GM10248 (cell line): ENCODE measurements around the gene MYL5.

Source experiments
- CTCF ChIA-PET: fragments of 300-600 bp; sonication (Branson Sonifier 250); formaldehyde crosslinking; extraction: SDS; loops from one replicate; lab custom pipeline; 2021; ENCODE audit warnings: antibody characterized with exemption; lab: Yijun Ruan, JAX
- POLR2A ChIA-PET: fragments of 350-650 bp; sonication (Branson Sonifier 250); formaldehyde crosslinking; extraction: SDS; loops from one replicate; lab custom pipeline; 2020; ENCODE audit warnings: antibody characterized with exemption; lab: Yijun Ruan, JAX
- DNase-seq: peaks from one replicate; pipeline ENCODE4 v3.0.0; 2012; ENCODE audit errors: extremely low spot score
- CTCF ChIP-seq: IDR thresholded peaks from 2 replicates; pipeline ENCODE4 v1.5.1; 2012; ENCODE audit warnings: mild to moderate bottlenecking, low read depth; ENCODE audit errors: extremely low read depth, missing control alignments, control extremely low read depth

MYL5 gene

GRCh38 chr4:671769-672168, 2.6 kb upstream of the MYL5 start:
- no peak for TF ChIP-seq CTCF
- ChIA-PET CTCF (interaction anchor here (1.7 kb wide), 1 partner anchor 69 kb away, joined by 6 read pairs; no protein-coding TSS in a partner anchor), POLR2A (interaction anchor here (0.6 kb wide), 1 partner anchor 19 kb away, joined by 3 read pairs; no protein-coding TSS in a partner anchor)
- no peak for DNase-seq

DNA sequence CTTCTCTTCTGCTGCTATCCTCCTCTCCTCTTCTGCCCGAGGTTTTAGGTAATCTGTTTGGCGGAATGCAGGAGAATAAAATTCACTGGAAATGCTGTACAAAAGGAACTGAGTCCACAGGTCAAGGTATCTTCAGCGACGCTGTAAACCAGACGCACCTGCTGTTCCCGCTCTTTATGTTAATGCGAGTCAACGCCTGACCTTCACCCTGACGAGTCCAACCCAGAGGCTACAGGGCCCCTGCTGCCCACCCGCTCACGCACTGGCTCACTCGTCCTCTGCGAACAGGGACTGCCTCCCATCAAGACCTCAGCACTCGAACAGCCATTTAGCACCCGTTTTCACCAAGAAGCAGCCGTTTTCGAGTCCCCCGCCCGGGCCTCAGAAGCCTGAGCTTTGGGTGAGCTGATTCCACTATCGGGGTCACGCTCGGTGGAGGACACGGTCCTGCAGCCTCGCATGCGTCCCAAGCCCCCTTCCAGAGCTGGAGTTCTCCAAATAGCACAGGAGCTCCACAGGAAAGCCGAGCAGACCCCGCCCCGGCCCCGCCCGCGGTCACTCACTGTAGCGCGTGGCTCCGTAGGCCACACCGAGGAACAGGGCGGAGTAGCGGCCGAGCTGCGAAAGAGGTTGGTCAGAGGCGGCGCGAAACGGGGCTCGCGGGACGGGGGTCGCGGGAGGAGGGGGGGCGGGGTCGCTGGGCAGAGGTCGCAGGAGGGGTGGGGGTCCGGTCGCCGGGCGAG, 822 bp upstream of the MYL5 start:
- ChIA-PET CTCF (interaction anchor here (0.7 to 3.2 kb wide), 9 partner anchors 9 to 257 kb away, joined by 3 to 22 read pairs (median 4); no protein-coding TSS in a partner anchor), POLR2A (interaction anchor here (0.6 to 0.7 kb wide), 2 partner anchors 248 to 630 kb away, joined by 3 to 6 read pairs; no protein-coding TSS in a partner anchor)
- no peak for TF ChIP-seq CTCF
- DNase-seq: no peak

- TF ChIP-seq CTCF: no peak
- no peak for DNase-seq
- POLR2A ChIA-PET: interaction anchor here (0.5 kb wide), 1 partner anchor 164 kb away, joined by 3 read pairs; no protein-coding TSS in a partner anchor
- CTCF ChIA-PET: interaction anchor here (1.0 to 3.2 kb wide), 7 partner anchors 9 to 312 kb away, joined by 3 to 22 read pairs (median 7); no protein-coding TSS in a partner anchor
These were observed 917 bp downstream of the MYL5 start for GRCh38 chr4:675036-675882.

DNA sequence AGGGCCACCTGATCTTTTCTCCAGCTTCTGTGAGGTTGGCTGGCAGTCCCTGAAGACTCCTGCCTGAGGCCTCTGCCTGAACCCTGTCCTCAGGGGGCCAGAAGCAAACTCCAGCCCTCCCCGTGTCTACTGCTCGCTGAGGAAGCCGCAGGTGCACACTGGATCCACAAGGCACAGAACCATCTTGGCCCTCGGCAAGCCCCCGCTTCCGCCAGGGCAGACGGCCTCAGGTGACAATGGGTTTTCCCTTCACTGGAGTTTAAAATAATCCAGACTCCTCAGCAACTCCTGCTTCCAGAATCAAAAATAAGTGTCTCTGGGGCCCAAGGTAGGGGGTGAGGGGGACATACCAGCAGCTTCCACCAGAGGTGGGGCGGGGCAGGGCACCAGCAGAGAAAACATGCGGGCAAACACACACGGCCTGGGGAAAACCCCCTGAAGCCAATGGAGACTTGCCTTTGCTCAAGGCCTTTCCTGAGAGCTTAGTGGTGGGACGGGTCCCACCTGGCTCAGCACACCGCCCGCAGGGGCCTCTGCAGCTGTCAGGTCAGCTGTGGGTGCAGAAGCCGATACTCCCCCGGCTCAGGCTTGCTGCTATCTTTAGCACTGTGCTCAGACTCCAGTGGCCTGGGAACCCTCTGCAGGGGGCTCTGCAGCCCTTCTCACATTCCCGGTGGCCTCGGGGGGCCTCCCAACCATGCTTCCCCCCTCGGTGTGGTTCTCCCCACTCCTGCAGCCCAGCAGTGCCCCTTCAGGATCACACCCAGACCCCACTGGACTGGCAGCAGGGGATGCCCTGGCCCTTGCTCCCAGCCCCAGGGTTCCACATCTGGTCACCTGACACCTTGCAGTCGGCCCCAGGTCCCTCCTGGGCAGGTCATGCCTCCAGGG, 1.9 kb downstream of the MYL5 start:
- no peak for TF ChIP-seq CTCF
- ChIA-PET CTCF (interaction anchor here (1.2 to 3.2 kb wide), 6 partner anchors 8 to 311 kb away, joined by 3 to 22 read pairs (median 9); no protein-coding TSS in a partner anchor), POLR2A (interaction anchor here (0.5 kb wide), 1 partner anchor 165 kb away, joined by 3 read pairs; no protein-coding TSS in a partner anchor)
- peak; percentile 75 for DNase-seq

GRCh38 chr4:676871-677235, 2.5 kb downstream of the MYL5 start:
- no peak for DNase-seq
- ChIA-PET POLR2A (no interaction called here), CTCF (interaction anchor here (1.2 to 1.5 kb wide), 3 partner anchors 14 to 311 kb away, joined by 3 to 4 read pairs (median 4); no protein-coding TSS in a partner anchor)
- TF ChIP-seq CTCF: no peak
